ENCODE data around the gene PSTPIP1.

The PSTPIP1 gene

DNA sequence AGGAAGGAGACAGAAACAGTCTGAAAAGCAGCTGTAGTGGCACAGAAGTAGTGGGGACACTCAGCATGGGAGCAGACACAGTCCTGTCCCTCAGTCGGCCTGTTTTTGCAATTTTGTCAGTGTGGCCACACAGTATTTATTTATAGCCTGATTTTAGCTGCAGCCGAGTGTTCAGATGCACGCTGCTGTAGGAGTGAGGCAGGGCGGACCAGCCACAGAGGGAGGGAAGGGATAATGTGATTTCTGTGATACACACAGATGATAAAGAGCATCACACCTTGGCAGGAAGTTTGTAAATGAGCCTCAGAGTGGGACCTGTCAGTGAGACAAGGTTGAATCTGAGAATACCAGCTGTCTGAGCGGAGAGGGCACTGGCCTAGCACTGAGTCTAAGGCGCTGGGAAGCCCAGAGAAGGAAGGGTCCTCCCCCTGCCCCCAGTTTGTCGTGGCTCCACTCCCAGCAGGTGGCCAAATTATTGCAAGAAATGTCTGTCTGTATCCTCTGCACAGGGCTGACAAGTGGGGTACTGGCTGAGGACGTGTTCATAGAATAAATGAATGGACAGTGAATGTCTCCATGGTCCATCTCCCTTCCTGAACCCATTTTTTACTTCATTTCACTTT, 3.8 kb downstream of the PSTPIP1 start:
- DNase-seq (no peak), ATAC-seq (no peak)

DNA sequence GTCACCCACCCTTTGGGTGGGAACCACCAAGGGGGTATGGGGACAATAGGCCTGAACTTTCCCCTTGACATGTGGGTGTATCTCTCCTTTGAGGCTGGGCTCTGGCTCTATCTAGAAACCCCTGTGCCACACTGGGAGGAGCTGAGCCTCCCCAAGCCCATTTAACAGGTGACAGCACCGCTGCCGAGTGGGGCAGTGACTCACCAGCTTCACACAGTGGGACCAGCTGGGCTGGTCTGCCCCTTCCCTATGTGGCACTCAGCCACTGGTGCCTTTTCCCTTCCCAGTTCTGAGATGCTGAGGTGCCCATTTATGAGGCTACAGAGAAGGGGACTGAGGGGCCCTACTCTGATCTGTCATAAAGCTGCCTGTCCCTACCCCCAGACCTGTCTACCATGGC, 5.1 kb downstream of the PSTPIP1 start:
- DNase-seq (peak; percentile 47), ATAC-seq (no peak)

DNA sequence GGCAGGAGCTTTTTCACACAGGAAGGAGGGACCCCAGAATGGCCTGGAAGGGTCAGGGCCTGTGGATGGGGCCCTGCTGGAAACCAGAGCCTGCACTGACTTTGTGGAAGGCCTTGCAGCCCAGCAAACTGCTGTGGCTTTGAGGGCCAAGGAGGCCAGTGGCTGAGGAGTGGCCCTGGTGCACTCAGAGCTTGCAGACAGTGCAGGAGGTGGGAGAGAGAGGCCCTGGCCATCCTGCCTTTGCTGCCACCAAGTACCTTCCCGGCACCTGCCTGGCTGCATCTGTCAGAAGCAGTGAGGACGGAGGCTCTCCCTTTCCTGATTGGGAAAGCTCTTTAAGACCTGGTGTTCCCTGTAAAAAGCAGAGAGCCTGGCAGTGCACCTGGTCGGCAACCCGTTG, 6.4 kb downstream of the PSTPIP1 start:
- DNase-seq: no peak
- no peak for ATAC-seq

DNA sequence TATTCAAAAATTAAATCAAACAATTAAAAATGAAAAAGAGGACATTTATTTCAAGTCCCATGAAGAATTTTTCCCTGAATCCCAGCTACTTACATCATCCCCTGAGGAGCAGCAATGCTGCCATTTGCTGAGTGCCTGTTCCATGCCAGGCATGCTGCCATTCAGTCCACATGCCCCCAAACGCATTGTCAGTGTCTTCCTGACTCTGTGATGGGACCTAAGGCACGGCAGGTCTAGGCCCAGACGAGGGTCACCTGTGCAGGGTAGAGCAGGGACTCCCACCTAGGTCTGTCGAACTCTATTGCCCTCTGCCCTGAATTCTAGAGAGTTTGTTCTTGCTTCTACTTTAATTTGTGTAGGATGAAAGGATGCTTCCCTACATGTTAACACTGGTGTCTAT, 7.0 kb downstream of the PSTPIP1 start:
- DNase-seq (no peak), ATAC-seq (no peak)

DNA sequence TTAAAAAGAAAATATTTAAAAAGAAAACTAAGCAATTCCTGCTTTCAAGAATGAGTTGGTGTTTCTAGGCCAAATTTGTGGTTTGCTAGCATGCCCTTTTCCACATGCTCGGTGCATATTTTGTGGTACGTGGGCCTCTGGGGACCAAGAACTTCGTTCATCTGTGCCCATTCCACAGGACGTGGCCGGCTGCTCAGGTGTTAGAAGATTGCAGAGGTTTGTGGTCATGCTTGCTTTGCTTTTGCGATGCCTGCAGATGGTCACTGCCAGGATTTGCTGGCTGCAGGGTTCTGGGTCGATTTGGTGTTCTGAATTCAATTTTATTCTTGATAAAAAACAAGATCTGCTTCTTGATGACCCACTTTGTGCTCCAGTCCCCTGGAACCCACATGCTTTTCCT, 7.5 kb downstream of the PSTPIP1 start:
- ATAC-seq (no peak), DNase-seq (peak; percentile 47)

DNA sequence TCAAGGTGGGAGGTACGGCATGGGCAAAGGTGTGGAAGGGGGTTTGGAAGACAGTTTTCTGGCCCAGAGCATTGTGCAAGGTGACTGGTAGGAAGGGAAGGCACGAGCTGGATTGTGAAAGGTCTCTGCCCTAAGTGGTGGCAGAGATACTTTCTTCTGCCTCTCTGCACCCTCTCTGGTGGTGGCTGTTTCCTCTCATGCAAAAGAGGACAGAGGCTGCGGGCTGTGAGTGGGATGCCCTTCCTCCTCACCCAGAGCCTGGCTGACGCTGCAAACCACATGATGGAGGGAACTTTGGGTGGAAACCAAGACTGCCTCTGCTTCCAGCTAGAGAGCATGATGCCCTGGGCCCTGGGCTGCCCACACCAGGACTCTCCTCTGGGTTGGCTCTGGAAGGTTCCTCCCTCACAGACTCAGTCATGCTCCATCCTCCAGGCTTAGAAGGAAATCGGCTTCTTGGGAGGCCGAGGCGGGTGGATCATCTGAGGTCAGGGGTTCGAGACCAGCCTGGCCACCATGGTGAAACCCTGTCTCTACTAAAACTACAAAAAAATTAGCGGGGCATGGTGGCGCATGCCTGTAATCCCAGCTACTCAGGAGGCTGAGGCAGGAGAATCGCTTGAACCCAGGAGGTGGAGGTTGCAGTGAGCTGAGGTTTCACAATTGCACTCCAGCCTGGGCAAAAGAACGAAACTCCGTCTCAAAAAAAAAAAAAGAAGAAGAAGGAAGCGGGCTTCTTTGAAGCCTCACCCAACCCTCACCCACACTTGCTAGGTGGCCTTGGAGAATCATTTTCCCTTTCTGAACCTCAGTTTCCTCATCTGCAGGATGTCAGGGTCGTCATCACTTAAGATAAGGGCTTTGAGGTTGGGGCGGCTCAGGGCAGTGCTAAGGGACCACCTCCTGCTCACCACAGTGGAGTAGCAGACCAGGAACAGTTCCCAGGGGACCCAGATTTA, 8.3 kb downstream of the PSTPIP1 start:
- ATAC-seq: peak; percentile 91

DNA sequence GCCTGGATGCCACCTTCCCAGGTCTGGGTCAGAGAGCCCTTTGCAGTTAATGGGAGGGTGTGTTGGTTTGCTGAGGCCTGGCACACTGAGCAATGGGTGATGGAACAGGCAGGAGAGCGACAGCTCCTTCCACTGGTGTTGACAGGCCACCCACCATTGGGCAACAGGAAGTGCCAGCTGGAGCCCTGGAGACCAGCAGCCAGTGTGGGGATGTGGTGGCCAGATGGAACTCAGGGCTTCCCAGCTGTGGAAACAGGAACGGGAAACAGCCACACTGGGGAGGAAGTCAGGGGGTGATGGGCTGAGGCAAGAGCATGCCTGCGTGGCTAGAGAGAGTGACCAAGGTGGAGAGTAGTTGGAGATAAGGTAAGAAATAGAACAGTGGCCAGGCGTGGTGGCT, 9.3 kb downstream of the PSTPIP1 start:
- ATAC-seq (no peak), DNase-seq (peak; percentile 23)

More for the DNA sequence above, 8.3 kb downstream of the PSTPIP1 start:
- peak; percentile 82 for DNase-seq

DNA sequence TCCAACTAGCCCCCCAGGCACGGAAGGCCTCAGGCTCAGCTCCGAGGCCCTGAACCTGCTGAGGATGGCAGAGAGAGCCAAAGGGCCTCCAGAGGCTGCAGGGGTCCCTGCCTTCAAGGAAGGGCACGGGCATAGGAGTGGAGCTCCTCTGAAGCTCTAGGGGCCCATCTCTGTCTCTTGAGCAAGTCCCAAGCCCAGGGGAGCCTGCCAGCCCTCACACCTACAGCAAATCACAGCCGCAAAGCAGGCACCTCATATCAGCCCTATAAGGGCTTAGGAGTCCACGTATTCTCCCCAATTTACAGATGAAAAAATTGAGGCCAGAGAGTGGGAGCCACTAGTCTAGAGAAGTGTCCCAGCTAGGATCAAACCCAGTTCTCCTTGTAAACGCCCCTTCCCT, 14.2 kb downstream of the PSTPIP1 start:
- no peak for ATAC-seq
- no peak for DNase-seq

DNA sequence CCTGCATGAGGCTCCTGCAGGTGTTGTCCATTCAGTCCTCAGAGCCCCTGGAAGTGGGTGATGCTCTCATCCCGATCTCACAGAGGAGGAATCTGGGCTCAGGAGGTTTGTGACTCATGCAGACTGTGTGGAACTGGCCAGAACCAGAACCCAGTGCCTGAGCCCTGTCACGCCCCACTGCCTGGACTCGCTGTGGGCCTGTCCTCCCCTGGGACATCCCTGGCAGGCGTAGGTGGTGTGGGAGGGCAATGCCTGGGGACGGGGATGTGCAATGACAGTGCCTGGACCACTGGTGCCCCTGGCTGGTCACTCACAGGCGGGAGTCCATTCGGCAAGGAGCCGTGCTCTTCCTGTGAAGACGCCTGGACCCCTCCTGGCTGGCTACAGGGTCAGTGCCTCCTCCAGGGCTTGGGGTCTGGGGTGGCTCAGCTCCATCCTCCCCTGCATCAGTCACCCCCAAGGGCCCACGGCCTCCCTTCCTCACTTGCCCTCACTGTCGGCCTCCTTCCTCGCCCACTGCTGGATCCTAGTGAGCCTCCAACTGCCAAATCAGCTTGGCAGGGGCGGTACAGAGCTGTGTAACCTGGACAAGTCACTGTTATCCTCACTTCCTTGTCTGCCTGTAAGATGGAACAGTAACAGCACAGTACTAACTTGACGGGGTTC, 14.9 kb downstream of the PSTPIP1 start:
- no peak for DNase-seq
- ATAC-seq: no peak

DNA sequence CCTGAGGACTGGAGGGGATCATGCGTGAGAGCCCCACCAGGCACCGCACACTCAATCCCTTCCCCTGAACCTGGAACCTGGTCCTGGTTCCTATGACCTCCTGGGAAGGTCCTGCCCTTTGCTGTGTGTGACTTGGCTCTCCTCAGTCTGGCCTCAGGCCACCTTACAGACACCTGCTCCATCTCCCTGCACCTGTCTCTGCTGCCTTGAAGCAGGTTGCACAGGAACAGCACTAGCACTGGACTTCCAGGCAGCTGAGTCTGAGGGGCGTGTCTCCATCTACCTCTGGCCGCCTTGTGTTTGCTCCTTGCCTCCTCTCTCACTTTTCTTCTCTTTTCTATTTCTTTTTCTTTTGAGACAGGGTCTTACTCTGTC, 15.4 kb downstream of the PSTPIP1 start:
- ATAC-seq: no peak
- DNase-seq: no peak

DNA sequence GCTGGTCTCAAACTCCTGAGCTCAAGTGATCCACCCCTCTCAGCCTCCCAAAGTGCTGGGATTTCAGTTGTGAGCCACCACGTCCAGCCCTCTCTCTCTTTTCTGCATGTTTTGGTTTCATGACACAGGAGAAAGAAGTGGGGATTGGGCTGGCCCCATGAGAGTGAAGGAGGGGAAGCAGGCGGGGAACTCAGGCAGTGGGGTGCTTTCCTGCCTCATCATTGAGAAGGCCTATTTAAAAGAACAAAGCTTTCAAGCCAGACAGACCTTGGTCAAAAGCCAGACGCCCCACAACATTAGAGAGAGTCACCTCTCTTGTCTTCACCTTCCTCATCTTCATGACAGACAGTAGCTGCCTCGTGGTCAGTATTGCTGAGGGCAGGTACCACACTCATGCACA, 15.9 kb downstream of the PSTPIP1 start:
- DNase-seq (no peak), ATAC-seq (no peak)

DNA sequence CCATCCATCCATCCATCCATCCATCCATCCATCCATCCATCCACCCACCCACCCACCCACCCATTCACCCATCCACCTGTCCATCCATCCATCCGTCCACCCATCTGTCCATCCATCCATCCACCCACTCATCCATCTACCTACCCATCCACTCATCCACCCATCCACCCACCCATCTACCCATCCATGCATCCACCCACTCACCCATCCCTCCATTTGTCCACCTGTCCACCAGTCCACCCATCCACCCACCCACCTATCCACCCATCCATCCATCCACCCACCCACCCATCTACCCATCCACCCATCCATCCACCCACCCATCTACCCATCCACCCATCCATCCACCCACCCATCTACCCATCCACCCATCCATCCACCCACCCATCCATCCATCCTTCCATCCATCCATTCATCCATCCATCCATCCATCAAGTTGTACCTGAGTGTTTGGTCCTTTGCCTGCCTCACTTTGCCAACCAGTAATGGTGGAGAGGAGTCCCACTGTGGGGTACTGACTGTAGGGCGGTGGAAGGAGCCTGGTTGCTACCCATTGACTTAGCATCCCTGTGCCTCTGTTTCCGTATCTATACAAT, 17.3 kb downstream of the PSTPIP1 start:
- DNase-seq: no peak
- ATAC-seq: no peak

DNA sequence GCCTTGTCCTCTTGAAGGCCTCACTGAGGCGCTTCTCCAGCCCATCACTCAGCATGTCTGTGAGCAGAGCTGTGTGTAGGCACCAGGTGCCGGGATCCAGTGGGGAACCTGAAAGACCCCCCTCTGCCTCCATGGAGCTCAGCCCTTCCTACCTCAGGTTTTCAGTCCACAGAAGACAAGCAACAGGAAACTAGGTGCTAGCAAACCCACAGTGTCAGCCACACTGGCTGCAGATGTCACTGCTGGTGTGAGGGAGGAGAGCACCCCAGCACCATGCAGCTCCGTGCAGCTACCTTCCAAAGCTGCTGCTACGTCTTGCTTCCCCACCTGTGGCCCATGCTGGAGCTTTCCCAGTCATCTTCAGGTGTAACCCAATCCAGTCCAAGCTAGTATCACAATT, 17.9 kb downstream of the PSTPIP1 start:
- ATAC-seq: peak; percentile 23
- peak; percentile 48 for DNase-seq

DNA sequence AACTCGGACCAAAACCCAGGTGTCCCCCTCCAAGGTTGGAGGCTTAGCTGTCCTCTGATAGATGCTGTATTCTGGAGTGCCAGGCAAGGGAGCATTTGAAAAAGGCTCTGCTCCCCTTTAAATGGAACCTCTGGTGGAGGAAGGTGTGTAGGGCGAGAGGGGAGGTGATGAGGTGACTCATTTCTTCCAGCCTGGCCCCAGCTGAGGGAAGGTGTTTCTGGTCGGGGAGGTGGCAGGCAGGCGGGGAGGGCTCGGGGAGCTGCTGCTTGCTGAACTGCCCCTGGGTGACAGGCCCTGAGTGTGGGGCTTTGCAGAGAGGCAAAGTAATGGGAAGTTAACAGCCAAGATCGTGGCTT, 18.8 kb downstream of the PSTPIP1 start:
- peak; percentile 84 for ATAC-seq
- peak; percentile 87 for DNase-seq

DNA sequence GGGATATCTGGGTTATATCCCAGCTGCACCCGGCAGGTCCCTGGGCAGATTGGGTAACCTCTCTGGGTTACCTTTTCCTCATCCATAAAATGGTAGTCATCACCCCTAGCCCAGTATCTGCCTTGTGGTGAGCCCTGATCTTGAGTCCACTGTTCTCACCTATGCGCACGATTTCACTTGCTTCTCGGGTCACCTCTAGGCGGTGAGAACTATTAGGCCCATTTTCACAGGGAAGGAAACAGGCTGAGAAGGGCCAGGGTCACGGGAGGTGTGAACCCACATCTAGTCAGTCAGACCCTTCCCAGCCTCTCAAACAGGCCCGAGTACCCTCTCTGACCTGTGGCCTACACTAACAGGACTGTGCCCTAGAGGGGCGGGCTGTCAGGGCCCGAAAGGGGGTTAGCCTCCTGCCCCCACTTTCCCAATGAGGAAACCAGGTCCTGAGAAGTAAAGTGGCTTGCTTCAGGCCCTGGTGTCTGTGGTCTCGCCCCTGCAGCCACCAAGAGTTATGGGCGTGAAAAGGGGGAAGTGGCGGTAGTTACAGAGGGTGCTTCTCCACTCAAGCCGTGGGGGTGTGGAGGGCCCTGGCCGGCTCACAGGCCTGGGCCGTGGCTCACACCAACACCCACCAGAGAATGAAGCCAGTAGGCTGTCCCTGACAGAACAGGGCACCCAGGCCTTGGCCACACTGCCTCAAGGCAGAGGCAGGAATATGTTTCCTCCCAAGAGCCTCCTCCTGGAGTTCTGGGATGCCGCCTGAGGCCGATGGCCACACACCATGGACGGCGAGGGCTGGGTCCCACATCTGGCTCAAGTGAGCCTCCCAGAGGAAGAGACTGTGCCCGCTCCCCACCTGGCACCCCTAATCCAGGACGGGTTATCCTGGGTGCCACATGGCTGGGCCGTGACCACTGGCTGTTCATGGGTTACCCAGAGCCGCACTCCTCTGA, 19.5 kb downstream of the PSTPIP1 start:
- peak; percentile 55 for DNase-seq

DNA sequence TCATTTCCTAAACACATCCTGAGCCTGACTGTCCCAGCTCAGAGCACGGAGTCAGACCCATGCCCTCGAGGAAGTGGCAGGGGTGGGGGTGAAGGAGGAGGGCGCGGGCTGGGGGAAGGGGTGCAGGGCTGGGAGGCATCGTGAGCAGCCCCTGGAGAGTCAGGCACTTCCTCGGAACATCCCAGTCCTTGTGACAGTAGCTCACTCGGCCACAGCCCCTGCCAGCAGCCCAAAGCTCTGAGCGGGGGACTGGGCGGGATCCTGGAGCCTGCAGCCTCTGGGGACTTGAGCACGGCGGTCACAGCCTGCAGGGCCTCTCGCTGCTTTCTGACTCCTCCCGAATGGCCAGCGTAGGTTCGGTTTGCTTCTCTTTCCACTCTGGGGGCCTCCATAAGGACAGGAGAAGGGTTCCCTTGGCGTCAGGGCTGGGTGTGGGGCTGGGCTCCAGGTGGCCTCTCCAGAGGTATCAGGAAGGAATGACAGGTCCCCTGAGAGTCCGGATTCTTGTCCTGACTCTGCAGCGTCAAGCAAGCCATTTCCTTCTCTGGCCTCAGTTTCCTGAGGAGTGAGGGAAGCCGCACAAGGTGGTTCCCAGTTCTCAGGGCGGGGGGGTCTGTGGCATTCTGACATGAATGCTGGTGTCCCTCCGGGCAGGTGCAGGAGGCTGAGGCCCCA, 20.9 kb downstream of the PSTPIP1 start:
- DNase-seq: no peak

More for the DNA sequence above, 19.5 kb downstream of the PSTPIP1 start:
- peak; percentile 15 for ATAC-seq

DNA sequence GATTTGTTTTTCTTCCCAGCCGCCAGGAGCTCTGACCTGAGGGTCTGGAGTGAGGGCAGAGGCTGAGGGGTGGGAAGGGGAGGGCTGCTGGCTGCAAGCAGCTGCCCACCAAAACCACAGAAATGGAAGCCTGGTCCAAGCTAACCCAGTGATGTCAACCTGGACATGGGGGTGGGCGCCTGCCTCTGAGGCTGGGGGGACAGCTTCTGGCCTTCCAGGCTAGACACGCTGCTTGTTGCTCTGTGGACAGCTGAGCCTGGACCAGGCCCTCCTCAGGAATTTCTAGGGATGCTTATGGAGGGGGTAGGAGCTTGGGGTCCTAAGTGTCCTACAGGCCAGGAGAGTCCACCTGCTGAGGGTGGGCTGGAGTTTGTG, 21.4 kb downstream of the PSTPIP1 start:
- DNase-seq: no peak
- no peak for ATAC-seq

More for the DNA sequence above, 20.9 kb downstream of the PSTPIP1 start:
- ATAC-seq: no peak

DNA sequence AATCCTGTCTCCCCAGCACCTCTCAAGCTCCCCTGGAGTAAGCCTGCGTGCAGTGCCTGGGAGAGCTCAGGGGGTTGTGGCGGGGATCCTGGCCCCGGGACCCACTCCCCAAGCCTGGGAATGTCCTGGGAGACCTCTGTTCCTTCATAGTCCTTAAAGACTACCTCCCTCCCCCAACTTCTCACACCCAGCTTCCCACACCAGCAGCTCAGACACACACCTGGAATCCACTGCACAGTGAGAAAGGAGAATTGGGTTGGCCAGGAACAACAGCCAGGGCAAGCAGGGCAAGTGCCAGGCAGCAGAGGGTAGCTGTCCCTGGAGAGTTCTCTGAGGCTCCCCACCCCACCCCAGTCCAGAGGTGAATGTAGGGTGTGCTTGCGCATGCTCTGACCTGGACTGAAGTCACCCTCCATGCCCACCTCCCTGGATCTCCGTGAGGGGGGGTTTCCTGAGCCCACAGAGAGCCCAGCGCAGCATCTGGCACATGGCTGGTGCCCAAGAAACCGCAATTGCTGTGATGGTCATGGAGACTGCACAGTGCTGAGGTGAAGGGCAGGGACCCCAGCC, 22.2 kb downstream of the PSTPIP1 start:
- DNase-seq (no peak), ATAC-seq (no peak)

DNA sequence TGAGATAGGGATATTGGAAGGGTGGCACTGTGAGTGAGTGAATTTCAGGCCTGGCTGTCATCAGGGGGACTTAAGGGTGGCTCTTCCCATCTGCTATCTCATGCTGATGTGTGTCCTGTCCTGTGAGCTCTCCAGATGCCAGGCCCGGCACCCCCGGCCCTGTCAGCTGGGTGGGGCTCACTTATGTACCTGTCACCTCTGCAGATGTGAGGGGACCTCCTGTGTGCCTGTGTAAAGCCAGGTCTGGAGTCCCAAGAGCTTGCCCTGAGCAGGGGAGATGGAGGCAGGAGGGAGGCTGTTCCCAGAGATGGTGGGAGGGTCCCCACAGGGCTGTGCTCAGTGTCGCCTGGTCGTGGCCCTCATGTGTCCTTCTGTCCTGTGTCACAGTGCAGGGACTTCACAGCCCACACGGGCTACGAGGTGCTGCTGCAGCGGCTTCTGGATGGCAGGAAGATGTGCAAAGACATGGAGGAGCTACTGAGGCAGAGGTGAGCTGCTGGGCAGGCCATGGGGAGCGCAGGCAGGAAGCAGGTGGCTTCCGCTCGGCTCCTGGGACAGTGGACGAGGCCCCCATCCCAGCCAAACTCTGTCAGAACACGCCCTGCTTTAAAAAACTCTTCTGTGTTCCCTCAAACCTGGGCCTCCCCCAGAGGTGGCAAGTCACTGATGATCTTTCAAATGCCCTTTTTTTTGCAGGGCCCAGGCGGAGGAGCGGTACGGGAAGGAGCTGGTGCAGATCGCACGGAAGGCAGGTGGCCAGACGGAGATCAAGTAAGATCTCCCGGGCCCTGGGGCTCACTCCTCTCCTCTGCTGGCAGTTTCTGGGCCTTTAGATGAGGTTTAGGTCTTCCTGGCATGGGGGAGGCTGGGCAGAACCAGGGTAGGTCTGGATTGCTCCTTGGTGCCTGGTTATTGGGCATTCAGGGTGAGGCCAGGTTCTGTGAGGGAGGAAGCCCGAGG, 23.1 kb downstream of the PSTPIP1 start:
- no peak for DNase-seq
- no peak for ATAC-seq
